ENCODE results near the gene TMEM80.

The TMEM80 gene

GRCh38 chr11:724778-725386 is 29.3 kb downstream of the TMEM80 start:
- peaks cover 30% of the 10 kb centered on the region for H3K27me3 ChIP-seq (replicated peaks)
- no peak for TF ChIP-seq CTCF (IDR thresholded peaks at IDR 0.05; ENCODE audit: low read depth, low read length, missing control alignments)
- no peak overlapping the region for H3K27ac ChIP-seq
- H3K4me3 ChIP-seq (ENCODE audit: low read depth, low read length), result no peak overlapping the region
- no peak for DNase-seq
- H3K36me3 ChIP-seq (replicated peaks), result no peaks in the 10 kb centered on the region
- in situ Hi-C loops (cut with HindIII; ENCODE audit: low pct_ligation_motif_present, low sequenced_read_pairs), result no loop called here

- in situ Hi-C loops (cut with HindIII; ENCODE audit: low pct_ligation_motif_present, low sequenced_read_pairs), result no loop called here
- no peak overlapping the region for H3K27ac ChIP-seq
- TF ChIP-seq CTCF (IDR thresholded peaks at IDR 0.05; ENCODE audit: low read depth, low read length, missing control alignments), result no peak
- H3K4me3 ChIP-seq (ENCODE audit: low read depth, low read length), result no peak overlapping the region
- DNase-seq, result no peak
- peaks cover 27% of the 10 kb centered on the region for H3K27me3 ChIP-seq (replicated peaks)
- H3K36me3 ChIP-seq (replicated peaks), result no peaks in the 10 kb centered on the region
Measured at GRCh38 chr11:725624-726202, 30.1 kb downstream of the TMEM80 start.

GRCh38 chr11:726278-727220 is 30.9 kb downstream of the TMEM80 start:
- H3K27ac ChIP-seq, result no peak overlapping the region
- H3K27me3 ChIP-seq (replicated peaks), result peaks cover 20% of the 10 kb centered on the region
- DNase-seq, result no peak
- no peak overlapping the region for H3K4me3 ChIP-seq (ENCODE audit: low read depth, low read length)
- H3K36me3 ChIP-seq (replicated peaks), result no peaks in the 10 kb centered on the region
- in situ Hi-C loops (cut with HindIII; ENCODE audit: low pct_ligation_motif_present, low sequenced_read_pairs), result no loop called here
- TF ChIP-seq CTCF (IDR thresholded peaks at IDR 0.05; ENCODE audit: low read depth, low read length, missing control alignments), result no peak

GRCh38 chr11:727281-727701 is 31.7 kb downstream of the TMEM80 start:
- no peak for DNase-seq
- TF ChIP-seq CTCF (IDR thresholded peaks at IDR 0.05; ENCODE audit: low read depth, low read length, missing control alignments), result no peak
- Histone ChIP-seq H3K27me3 (replicated peaks) (peaks cover 12% of the 10 kb centered on the region), H3K4me3 (ENCODE audit: low read depth, low read length) (no peak overlapping the region), H3K36me3 (replicated peaks) (no peaks in the 10 kb centered on the region), H3K27ac (no peak overlapping the region)
- in situ Hi-C loops (cut with HindIII; ENCODE audit: low pct_ligation_motif_present, low sequenced_read_pairs), result no loop called here

GRCh38 chr11:727859-728748 is 32.5 kb downstream of the TMEM80 start:
- Histone ChIP-seq H3K27me3 (replicated peaks) (peaks cover 10% of the 10 kb centered on the region), H3K36me3 (replicated peaks) (no peaks in the 10 kb centered on the region), H3K27ac (no peak overlapping the region), H3K4me3 (ENCODE audit: low read depth, low read length) (no peak overlapping the region)
- in situ Hi-C loops (cut with HindIII; ENCODE audit: low pct_ligation_motif_present, low sequenced_read_pairs), result no loop called here
- DNase-seq, result peak; percentile 53
- peak; percentile 100 for TF ChIP-seq CTCF (IDR thresholded peaks at IDR 0.05; ENCODE audit: low read depth, low read length, missing control alignments)
